MV-4-11 (cell line): ENCODE data around the gene DHX15.
A peak's percentile ranks its signal among the peaks of the same experiment; 100 is the strongest.

Source experiments
- DNase-seq: peaks from one replicate; lab custom pipeline; 2025; lab: John Stamatoyannopoulos, UW

DHX15 gene

DNA sequence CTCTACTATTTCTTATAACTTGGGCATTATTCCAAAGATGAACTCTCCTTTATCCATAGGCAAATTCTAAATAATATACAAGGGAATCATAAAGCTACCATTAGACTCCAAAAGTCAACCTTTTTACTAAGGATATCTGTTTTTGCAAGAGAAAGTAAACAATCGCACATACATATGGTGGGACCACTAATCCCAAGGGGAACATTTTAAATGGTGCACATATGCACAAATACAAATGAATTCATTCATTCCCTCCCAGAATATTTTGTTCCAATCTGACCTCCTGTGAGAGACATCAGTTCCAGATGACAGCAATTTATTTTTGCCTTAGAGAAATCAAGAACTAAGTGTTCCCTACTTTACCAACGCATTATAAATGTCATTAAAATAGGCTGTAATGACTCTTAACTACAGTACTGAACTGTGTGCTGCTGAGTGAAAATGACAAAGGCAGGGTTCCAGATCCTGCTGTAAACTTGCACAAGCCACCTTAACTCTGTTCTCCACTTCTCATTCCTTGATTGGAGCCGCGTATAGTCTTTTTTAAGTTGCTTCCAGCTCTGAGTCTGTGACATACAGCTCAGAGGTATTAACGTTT lies 2.0 kb downstream of the DHX15 start:
- no peak for DNase-seq

DNA sequence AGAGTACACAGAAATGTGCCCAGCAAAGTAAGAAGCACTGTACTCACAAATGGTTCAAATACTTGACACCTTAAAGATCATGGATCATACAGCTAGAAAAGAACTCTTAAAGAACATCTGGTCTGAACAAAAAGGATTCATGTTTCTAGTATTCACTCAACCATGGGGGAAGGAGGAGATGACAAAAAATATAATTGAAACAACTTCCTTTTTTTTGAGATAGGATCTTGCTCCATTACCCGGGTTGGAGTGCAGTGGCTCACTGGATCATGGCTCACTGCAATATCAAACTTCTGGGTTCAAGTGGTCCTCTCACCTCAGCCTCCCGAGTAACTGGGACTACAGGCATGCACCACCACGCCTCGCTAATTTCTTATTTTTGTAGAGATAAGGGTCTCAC lies 6.0 kb downstream of the DHX15 start:
- DNase-seq: peak; percentile 41

DNA sequence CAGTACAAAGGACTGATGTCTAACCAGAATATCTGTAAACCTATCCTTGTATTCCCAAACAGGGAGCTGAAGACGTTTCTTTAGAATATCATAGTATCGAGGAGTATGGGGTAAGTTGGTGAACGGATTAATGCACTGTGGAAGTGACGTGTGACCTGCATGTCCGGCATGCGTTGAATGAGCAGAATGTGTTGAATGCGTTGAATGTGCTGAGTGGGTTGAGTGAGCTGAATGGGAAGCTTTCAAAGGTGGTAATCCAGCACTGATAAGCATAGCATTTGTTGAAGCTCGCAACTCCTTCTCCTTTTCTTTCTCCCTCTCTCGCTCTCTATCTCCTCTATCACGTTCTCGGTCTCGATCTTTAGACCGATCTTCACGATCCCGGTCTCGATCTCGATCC lies 8.1 kb downstream of the DHX15 start:
- DNase-seq: no peak

DNA sequence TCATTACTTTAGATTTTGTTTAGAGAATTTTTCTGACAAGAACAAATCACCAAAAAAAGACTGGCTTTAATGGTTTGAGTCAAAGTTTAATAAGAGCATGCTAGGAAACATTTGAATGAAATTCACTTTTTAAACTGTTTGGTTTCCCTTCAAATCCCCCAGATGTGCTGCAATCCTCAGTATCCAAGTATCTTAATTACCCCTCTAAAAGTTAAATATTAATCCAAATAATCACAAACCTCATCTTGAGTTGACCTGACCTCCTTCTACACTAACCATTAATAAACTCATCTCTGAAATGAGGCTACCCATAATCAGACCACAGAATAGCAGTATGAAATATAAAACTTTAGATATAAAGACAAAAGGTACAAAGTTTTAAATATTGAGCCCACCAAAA lies 10.1 kb downstream of the DHX15 start:
- no peak for DNase-seq

DNA sequence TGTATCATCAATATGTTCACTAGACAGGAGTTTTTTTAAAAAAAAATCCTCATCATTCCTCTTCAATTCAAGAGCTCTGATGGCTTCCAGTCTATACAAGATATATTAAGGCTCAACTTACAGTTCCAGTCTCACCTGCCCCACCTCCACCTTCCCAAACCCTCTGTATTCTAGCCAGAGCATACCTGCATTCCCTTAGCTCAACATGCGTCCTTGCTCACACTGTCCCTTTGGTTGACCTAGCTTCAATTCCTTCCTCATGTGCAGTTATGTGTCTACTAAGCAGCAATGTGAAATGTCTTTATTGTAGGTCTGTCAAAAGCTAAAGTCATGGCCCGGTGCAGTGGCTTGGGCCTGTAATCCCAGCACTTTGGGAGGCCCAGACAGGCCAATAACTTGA lies 10.8 kb downstream of the DHX15 start:
- no peak for DNase-seq

DNA sequence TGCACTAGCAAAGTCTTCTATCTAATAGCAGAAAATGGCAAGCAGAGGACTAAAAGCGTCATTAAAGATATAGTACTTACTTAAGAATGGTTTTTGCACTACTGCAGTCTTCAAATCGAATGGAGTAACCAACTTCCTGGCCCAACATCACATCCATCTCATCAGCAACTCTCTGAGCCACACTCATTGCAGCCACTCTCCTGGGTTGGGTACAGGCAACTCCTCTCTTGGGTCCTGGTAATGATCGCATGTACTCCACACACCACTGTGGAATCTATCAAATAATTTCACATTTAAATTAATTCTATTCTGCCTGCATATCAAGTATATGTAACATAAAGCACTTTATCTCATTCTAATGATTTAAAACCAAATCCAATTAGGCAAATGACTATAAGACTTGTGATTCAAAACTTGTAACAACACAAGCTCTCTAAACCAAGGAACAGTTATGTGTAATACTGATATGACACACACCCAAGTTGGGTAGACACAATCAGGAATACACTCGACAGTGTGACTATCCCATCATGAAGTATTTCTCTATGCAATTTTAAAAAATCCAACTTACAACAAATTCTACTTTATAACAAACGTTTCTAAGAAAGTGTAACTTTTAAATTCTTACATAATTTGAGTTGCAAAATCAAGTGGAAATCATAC lies 13.6 kb downstream of the DHX15 start:
- DNase-seq: no peak

DNA sequence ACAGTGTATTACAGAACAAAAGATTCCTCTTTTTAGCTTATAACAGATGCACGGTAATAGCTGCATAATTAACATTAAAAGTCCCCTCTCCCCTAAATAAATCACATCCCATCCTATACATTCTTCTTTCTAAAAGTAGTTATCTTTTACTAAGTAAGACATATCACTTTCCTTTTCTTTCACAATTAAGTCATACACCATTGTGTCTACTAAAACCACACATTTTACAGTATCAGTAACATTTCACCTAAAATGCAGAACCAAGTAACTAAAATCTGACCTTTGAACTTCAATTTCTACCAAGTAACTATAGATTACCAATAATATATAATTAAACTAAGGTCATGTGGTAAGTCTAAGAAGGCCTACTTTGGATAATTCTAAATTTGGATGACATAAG lies 14.2 kb downstream of the DHX15 start:
- peak; percentile 31 for DNase-seq

DNA sequence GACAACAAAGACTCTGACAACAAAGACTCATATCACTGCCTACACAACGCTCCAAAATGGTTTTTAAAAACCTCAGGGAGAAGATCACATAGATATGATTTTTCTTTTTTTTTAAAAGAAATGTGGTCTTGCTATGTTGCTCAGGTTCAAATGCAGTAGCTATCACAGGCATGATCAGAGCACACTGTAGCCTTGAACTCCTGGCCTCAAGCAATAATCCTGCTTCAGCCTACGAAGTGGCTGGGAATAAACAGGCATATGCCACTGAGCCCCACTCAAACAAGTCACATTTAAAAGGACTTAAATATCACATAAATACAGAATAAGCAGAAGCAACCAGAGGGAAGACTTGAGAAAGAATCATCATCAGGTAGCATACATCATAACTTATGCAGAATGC lies 14.7 kb downstream of the DHX15 start:
- no peak for DNase-seq

DNA sequence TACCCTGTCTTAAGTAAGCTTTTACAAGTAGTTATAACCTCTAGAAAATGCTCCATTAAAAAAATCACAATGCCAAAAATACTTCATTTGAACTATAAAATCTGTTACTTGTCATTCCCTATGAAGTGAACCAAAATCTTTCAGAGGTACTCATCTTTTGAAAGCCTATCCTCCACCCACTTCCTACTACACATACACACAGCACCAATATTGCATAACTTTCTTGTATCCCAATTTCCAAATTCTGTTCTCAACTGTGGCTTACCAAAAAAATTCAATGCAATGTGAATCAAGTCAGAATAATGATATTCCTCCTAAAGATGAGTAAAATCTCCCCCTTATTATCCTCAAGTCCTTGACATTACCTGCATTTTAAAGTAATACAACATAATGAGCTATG lies 15.9 kb downstream of the DHX15 start:
- DNase-seq: peak; percentile 27

DNA sequence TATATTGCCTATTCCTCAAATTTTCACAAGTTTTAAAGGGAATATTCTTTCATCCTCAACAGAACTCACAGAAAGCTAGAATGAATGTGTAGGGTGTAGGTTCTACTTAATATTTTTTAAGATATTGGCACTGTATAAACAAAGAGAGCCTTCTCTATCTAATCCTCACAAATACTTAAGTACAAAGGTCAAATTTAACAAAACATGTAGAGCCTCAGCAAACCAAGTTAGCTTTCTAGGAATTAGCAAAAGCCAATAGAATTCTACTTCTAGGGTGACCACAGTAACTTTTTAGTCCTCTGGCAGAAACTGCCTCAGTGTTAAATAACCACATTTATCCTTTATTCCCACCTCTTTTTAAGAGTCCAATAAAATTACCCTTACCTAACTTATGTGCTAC lies 19.3 kb downstream of the DHX15 start:
- DNase-seq: no peak

DNA sequence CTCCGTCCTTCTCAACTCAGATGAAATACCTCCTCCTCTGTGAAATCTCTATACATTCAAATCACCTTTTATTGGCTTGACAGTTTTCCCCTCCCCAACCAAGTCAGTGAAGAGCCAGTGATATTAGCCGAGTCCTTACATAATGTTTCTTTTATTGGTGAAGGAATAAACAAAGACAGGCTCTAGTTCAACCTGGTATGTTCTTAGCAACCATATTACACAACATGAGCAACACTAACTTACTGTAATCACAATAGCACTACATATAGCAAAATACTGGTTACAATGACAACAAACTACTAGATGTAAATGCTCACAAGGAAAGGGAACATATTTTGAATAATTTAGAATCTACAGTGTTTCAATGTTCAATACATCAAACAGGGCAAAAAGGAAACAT lies 19.9 kb downstream of the DHX15 start:
- DNase-seq: no peak

DNA sequence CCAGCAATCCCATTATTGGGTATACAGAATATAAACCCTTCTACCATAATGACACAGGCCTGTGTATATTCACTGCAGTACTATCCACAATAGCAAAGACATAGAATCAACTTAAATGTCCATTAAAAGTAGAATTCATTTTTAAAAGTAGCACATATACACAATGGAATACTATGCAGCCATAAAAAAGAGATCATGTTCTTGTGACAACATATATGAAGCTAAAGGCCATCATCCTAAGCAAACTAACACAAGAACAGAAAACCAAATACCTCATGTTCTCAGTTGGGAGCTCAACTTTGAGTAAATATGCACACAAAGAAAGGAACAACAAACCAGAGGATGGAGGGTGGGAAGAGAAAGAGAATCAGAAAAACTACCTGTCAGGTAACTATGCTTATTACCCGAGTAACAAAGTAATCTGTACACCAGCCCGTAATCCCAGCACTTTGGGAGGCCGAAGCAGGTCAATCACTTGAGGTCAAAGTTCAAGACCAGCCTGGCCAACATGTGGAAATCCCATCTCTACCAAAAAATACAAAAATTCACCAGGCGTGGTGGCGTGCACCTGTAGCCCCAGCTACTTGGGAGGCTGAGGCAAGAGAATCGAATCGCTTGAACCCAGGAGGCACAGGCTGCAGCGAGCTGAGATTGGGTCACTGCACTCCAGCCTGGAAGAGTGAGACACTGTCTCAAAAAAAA lies 22.8 kb downstream of the DHX15 start:
- no peak for DNase-seq

DNA sequence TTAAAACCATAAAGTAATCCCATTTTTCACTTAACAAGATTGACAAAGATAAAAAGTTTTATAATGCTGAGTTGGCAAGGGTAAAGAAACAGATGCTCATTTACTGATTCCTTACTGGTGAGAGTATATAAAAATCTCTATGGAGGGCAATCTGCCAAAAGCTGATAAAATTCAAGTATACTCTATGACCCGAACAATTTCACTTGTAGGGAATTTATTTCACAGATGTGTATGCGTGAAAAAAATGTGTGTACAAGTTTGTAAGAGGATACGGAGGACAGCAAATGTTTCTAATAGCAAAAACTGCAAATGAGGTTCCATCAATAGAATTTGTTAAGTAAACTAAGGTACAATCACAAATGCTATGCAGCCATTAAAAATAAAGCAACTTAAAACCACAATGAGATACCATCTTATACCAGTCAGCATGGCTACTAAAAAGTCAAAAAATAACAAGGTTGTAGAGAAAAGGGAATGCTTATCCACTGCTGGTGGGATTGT lies 23.4 kb downstream of the DHX15 start:
- no peak for DNase-seq

DNA sequence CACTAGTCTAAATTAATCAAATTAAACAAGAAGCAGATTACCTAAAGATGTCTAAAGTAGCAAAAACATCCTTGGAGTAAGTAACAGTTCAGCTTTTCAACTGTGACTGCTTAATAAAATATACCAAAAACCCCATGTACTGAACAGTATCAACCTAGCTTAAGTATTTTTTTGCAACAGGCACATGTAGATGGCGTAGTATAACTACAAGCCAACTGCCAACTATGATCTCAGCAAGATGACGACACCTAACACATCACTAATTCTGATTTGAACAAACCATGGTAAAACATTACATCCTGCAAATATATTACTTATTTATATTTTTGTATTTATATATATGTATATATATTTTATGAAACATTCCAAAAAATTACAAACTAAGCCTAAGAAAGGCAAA lies 24.5 kb downstream of the DHX15 start:
- no peak for DNase-seq

DNA sequence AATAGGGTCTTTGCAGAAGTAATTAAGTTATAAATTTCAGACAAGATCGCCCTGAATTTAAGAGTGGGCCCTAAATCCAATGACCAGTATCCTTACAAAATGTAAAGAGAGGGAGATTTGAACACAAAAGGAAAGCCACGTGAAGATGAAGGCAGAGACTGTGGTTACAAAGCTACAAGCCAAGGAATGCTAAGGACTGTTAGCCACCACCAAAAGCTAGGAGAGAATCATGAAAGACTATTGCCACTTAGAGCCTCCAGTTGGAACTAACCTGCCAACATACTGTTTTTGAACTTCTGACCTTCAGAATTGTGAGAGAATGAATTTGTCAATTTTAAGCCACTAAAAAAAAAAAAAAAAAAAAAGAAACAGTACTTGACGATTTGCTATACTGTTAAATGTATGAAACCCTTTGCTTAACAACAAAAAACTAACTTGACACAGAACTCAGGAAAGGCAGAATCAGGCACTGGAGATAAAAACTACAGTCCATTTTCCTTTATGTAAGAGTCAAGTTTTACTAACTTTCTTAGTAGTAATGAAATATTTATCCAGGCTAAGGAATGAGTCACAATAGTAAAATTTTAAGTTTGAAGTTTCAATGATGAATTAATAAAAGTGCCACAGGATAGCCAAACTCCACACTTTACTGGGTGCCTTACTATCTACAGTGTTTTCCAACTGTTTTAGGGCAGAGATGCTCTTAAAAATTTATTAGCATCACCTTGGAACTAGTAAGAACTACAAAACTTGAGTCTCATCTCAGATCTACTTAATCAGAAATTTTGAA lies 25.1 kb downstream of the DHX15 start:
- DNase-seq: no peak

DNA sequence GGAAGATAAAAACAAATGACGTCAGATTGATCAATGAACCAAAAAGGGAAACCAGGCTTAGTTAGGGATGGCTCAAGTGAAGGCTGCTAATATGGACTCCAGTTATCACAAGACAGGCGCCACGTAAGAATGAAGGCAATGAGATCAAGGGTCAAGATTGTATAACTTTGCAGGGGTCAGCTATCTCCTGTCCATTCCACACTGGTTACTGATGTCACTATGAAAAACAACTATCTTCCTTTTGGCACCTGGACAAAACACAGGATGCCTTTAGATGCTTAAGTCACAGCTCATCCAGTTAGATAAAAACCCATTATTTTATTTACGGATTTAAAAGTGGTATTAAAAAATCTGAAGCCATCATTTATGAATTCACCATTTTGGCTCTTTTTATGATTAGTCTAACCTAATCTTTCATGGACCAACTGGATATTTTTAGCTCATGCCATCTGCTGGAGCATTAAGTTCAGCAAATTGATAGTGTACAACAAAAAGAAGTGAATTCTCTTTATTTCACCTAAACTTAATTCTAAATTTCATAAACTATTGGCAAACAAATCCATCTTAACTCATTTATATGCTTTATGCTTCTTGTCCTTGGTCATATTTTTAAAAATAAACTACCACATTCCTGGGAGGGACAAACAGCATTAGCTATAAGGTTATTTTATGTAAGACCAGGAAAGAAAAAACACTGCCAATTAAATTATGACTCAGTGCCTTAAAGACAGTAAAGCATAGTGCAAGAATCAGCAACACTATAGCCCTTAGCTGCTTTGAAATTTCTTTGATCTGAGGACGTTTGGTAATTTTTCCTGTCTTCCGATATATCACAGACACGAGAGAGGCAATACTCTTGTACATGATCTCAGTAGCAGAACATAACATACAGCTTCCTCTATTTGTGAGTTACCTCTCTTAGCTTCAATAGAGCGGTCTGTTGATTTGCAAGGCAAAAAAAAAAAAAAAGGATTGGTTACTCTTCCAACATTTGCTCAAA lies 27.0 kb downstream of the DHX15 start:
- peak; percentile 39 for DNase-seq

DNA sequence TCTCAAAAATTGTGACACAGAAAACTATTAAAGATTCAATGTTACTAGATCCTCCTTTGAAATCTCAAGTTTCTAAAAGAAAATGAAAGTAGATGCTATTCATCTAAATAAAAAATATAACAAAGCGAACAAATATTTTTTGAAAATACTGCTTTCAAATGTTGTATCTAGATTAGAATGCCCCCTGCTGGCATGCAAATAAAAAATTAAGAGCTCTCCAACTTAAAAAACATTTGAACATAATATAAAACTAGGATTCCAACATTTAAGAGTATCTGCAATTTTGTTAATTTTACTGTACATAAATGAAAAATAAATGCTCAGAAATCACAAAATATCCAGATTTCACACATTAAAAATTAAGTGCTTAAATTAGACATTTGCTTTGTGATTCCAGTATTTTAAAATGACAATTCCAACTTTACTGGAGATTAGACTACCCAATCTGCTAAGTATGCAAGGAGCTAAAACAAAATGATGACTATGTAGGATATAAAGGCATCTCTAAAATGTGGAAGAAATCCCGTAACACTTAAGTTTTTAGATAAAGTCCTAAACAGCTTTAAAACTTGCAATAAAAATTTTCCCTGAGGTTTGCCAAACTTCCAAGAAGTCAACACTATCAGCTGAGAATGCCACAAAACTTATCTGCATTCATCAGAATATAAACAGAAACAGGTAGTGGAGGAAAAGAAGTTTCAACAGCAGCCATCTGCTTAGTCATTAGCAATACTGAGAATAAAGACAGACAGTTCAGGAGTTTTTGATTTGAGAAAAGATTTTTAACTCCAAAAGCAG lies 32.7 kb downstream of the DHX15 start:
- DNase-seq: no peak

DNA sequence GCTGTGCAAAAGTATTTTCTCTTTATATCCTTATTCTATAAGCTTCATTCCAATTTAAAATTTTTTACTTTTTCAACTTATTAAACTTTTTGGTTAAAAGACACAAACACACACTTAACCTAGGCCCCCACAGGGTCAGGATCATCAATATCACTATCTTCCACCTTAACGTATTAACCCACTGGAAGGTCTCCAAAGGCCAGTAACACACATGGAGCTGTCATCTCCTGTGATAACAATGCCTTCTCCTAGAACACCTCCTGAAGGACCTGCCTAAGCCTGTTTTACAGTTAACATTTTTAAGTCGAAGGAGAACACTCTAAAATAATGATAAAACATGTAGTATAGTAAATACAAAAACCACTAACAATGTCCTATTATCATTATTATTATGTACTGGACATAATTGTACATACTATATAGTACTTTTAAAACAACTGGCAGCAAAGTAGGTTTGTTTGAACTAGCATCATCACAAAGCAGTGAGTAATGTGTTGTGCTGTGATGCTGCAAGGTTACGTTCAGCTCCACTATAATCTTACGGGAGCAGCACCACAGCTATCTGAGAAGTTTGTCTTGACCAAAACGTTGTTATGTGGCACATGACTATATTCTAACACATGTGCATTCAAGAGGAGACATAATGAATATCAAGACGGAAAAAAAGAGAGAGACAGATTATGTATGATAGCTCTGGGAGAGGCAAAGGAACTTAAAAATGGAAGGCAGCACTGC lies 33.7 kb downstream of the DHX15 start:
- no peak for DNase-seq

DNA sequence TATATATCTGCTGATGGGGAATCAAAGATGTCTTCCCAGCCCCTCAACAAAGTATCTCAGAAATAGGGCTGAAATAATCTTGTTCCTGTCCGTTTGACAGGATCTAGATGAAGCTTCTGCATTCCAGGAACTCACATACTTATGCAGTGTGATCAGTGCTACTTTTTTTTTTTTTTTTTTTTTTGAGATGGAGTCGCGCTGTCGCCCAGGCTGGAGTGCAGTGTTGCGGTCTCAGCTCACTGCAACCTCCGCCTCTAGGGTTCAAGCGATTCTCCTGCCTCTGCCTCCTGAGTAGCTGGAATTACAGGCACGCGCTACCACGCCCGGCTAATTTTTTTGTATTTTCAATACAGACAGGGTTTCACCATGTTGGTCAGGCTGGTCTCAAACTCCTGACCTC lies 36.4 kb downstream of the DHX15 start:
- no peak for DNase-seq
